SK-N-MC (cell line): ENCODE results near the gene MRPS18B.

Experiments used
- EZH2 ChIP-seq: fragments of 200-600 bp; sonication (generic); IDR thresholded peaks from one replicate; pipeline ENCODE4 v1.6.1; 2017; ENCODE audit warnings: antibody characterized with exemption
- FOXP2 ChIP-seq: optimal IDR thresholded peaks from 2 replicates; pipeline ENCODE3; 2011; ENCODE audit warnings: mild to moderate bottlenecking, moderate library complexity; ENCODE audit not compliant: insufficient read depth; ENCODE audit errors: extremely low read length, control extremely low read depth
- POLR2AphosphoS5 ChIP-seq: IDR thresholded peaks from 2 replicates; pipeline ENCODE4 v1.6.1; 2012; ENCODE audit warnings: mild to moderate bottlenecking, low read depth, low read length, borderline replicate concordance

GRCh38 chr6:30612213-30612612 lies 5.4 kb upstream of the MRPS18B start:
- TF ChIP-seq POLR2AphosphoS5 (no peak), EZH2 (no peak), FOXP2 (no peak)
